Measurements from ENCODE around the gene NT5C2.

The NT5C2 gene

GRCh38 chr10:103197903-103198302 lies 4.8 kb upstream of the NT5C2 start:
- H3K36me3 ChIP-seq (ENCODE audit: control insufficient read depth, low read length) = peaks cover under 1% of the 10 kb centered on the region; the same call in 1 of the 2 replicates
- no peak overlapping the region for H3K4me2 ChIP-seq (ENCODE audit: low read length)
- no peak overlapping the region for H3K4me3 ChIP-seq (ENCODE audit: low read length)
- H3K27me3 ChIP-seq (ENCODE audit: control insufficient read depth, low read length) = no peaks in the 10 kb centered on the region
- no peaks in the 10 kb centered on the region for H3K9me3 ChIP-seq (ENCODE audit: control insufficient read depth, insufficient read depth, low read length)
- no peak overlapping the region for H3K27ac ChIP-seq (ENCODE audit: low read depth, low read length)
- TF ChIP-seq EZH2phosphoT487 (IDR thresholded peaks at IDR 0.05; ENCODE audit: borderline replicate concordance, low read length) (no peak), CTCF (IDR thresholded peaks at IDR 0.05; ENCODE audit: low read depth, low read length, poor library complexity, severe bottlenecking) (no peak)
- no peaks in the 10 kb centered on the region for H4K20me1 ChIP-seq (ENCODE audit: control insufficient read depth, insufficient read depth, low read depth, low read length)
- peaks cover 9% of the 10 kb centered on the region for H3K79me2 ChIP-seq (ENCODE audit: control insufficient read depth, low read length)
- H3K9me2 ChIP-seq (replicated peaks; ENCODE audit: control insufficient read depth, low read length) = no peaks in the 10 kb centered on the region
- H3F3A ChIP-seq (ENCODE audit: control insufficient read depth, insufficient read depth) = peaks cover 3% of the 10 kb centered on the region; the same call in 1 of the 2 replicates
- peaks cover 11% of the 10 kb centered on the region for H3K4me1 ChIP-seq (ENCODE audit: control insufficient read depth, low read length)

DNA sequence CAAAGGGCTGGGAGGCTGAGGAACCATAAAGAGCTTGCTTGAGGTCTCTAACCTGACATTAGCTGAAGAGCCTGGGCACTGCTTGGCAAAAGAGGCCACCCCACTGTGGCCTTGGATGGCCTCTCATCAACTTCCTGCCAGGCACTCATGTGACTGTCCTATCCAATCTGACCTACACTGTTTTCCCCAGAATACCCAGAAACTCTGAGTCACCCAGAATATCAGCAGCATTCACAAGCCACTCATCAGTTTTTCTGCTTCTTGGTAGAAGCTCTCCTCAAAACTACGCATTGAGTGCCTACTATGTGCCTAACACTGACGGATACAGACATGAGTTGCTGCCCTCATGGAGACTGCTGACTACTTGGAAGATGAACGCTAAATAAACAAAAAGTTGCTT lies 4.1 kb upstream of the NT5C2 start:
- no peak overlapping the region for H3K27ac ChIP-seq (ENCODE audit: low read depth, low read length)
- H3K4me3 ChIP-seq (ENCODE audit: low read length) = no peak overlapping the region
- peaks cover 7% of the 10 kb centered on the region for H3K36me3 ChIP-seq (ENCODE audit: control insufficient read depth, low read length)
- H3K27me3 ChIP-seq (ENCODE audit: control insufficient read depth, low read length) = no peaks in the 10 kb centered on the region
- no peak for TF ChIP-seq CTCF (IDR thresholded peaks at IDR 0.05; ENCODE audit: low read depth, low read length, poor library complexity, severe bottlenecking)
- no peak for TF ChIP-seq EZH2phosphoT487 (IDR thresholded peaks at IDR 0.05; ENCODE audit: borderline replicate concordance, low read length)
- peaks cover 2% of the 10 kb centered on the region; the same call in 1 of the 2 replicates for H4K20me1 ChIP-seq (ENCODE audit: control insufficient read depth, insufficient read depth, low read depth, low read length)
- H3K4me1 ChIP-seq (ENCODE audit: control insufficient read depth, low read length) = peaks cover 11% of the 10 kb centered on the region
- H3K9me2 ChIP-seq (replicated peaks; ENCODE audit: control insufficient read depth, low read length) = no peaks in the 10 kb centered on the region
- peaks cover 16% of the 10 kb centered on the region for H3K79me2 ChIP-seq (ENCODE audit: control insufficient read depth, low read length)
- H3K9me3 ChIP-seq (ENCODE audit: control insufficient read depth, insufficient read depth, low read length) = no peaks in the 10 kb centered on the region
- H3F3A ChIP-seq (ENCODE audit: control insufficient read depth, insufficient read depth) = peaks cover 3% of the 10 kb centered on the region; the same call in 1 of the 2 replicates
- H3K4me2 ChIP-seq (ENCODE audit: low read length) = no peak overlapping the region

- Histone ChIP-seq H3K4me3 (ENCODE audit: low read length) (no peak overlapping the region), H3K27ac (ENCODE audit: low read depth, low read length) (no peak overlapping the region), H3K4me2 (ENCODE audit: low read length) (no peak overlapping the region), H3K27me3 (ENCODE audit: control insufficient read depth, low read length) (no peaks in the 10 kb centered on the region), H3K9me3 (ENCODE audit: control insufficient read depth, insufficient read depth, low read length) (no peaks in the 10 kb centered on the region), H3K79me2 (ENCODE audit: control insufficient read depth, low read length) (peaks cover 23% of the 10 kb centered on the region), H3F3A (ENCODE audit: control insufficient read depth, insufficient read depth) (peaks cover 3% of the 10 kb centered on the region; the same call in 1 of the 2 replicates), H3K4me1 (ENCODE audit: control insufficient read depth, low read length) (peaks cover 15% of the 10 kb centered on the region), H4K20me1 (ENCODE audit: control insufficient read depth, insufficient read depth, low read depth, low read length) (peaks cover 8% of the 10 kb centered on the region; the same call in 1 of the 2 replicates), H3K9me2 (replicated peaks; ENCODE audit: control insufficient read depth, low read length) (no peaks in the 10 kb centered on the region), H3K36me3 (ENCODE audit: control insufficient read depth, low read length) (peaks cover 14% of the 10 kb centered on the region)
- no peak for TF ChIP-seq CTCF (IDR thresholded peaks at IDR 0.05; ENCODE audit: low read depth, low read length, poor library complexity, severe bottlenecking)
- no peak for TF ChIP-seq EZH2phosphoT487 (IDR thresholded peaks at IDR 0.05; ENCODE audit: borderline replicate concordance, low read length)
Measured at GRCh38 chr10:103196516-103196915, 3.4 kb upstream of the NT5C2 start.
